IPS-18c (cell line): Measurements from ENCODE around the gene PGD.
"Not testable (repeated sequence)": the region's sequence is repeated elsewhere in the genome, so short reads cannot be mapped to it uniquely, and the experiment has no call there.

Source experiments
- H3K4me3 ChIP-seq: 2 replicates; pipeline ENCODE4 v1.7.0; 2013; ENCODE audit warnings: low read depth, mild to moderate bottlenecking, low read length, moderate library complexity; ENCODE audit not compliant: insufficient read depth
- H3K9me3 ChIP-seq: one replicate; pipeline ENCODE4 v1.6.1; 2013; ENCODE audit warnings: mild to moderate bottlenecking, low read length, moderate library complexity; ENCODE audit not compliant: control insufficient read depth, insufficient read depth

The PGD gene

DNA sequence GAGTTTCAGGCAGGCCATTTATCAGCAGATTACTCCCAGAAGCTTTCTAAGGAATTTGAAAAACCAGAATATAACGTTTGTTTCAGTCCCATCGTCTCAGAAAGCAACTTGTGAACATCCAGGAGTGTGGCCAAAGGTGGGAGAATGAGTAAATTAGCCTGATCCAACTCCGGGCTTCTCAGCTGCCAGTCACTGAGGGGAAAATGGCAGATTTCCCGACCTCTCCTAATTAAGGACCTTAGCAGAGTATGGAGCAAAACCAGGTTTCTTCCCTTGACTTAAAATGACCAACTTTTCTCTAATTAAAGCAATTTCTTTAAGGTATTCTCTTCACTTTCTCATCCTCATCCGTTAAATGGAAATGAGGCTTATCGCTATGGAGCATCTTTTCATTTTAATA is 52.0 kb downstream of the PGD start:
- Histone ChIP-seq H3K9me3 (no peaks in the 10 kb centered on the region), H3K4me3 (no peak overlapping the region)

DNA sequence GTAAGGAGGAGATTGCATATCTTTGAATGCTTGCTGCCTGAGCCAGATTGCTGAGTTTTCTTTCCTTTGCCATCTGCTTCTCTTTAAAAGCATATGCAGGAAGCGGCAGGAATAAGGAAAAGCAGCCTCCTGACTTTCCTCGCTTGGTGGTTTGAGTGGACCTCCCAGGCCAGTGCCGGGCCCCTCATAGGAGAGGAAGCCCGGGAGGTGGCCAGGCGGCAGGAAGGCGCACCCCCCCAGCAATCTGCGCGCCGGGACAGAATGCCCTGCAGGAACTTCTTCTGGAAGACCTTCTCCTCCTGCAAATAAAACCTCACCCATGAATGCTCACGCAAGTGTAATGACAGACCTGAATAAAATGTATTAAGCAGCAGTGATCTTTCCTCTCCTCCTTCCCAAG is 52.4 kb downstream of the PGD start:
- Histone ChIP-seq H3K9me3 (no peaks in the 10 kb centered on the region), H3K4me3 (no peak overlapping the region)

- Histone ChIP-seq H3K4me3 (no peak overlapping the region), H3K9me3 (peaks cover 2% of the 10 kb centered on the region)
Measured at GRCh38 chr1:10456048-10456447, 57.2 kb downstream of the PGD start.

GRCh38 chr1:10456661-10457060 is 57.8 kb downstream of the PGD start:
- Histone ChIP-seq H3K9me3 (peaks cover 2% of the 10 kb centered on the region), H3K4me3 (no peak overlapping the region)

GRCh38 chr1:10457462-10457861 is 58.6 kb downstream of the PGD start:
- H3K9me3 ChIP-seq, H3K4me3 ChIP-seq: not testable (repeated sequence)

GRCh38 chr1:10457875-10458274 is 59.0 kb downstream of the PGD start:
- no peak overlapping the region for H3K4me3 ChIP-seq
- peaks cover 2% of the 10 kb centered on the region for H3K9me3 ChIP-seq

DNA sequence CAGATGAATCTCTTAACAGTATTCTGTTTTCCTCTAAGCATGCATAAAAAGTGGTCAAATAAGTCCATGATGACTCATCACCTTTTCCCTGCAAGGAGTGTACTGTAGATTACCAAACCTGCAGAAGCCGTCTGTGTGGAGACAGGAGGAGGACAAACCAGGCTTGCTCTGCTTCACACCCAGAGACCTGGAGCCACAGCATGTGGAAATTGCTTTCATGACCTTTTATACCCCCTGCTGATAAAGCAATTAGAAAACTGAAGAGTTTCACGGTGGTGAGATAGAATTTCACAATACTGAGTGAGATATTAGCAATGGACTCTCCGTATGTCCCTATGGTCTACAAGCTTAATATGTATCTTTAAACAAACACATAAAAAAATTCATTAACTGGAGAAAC is 60.3 kb downstream of the PGD start:
- peaks cover 2% of the 10 kb centered on the region for H3K9me3 ChIP-seq

GRCh38 chr1:10467078-10467477 is 68.2 kb downstream of the PGD start:
- Histone ChIP-seq H3K9me3 (no peaks in the 10 kb centered on the region), H3K4me3 (no peak overlapping the region)

More for the DNA sequence above, 60.3 kb downstream of the PGD start:
- H3K4me3 ChIP-seq, result no peak overlapping the region

DNA sequence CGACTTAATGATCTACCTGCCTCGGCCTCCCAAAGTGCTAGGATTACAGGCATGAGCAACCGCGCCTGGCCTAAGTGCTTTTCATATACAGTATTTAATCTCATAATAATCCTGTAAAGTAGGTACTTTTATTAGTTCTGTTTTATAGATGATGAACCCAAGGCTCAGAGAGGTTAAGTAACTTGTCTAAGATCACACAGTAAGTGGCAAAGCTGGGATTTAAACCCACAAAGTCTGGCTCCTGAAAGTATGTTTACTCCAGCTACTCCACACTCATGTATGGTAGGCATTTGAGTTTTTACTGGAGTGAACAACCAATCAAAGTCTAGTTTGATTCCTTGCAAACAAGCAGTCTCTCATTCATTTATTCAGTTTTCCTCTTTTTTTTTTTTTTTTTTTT is 71.2 kb downstream of the PGD start:
- Histone ChIP-seq H3K9me3 (no peaks in the 10 kb centered on the region), H3K4me3 (no peak overlapping the region)
